Osteoblast (primary cell): ENCODE data around the gene PIK3R3. TPM values are rescaled to one million over a fixed set of nuclear protein-coding genes. Genes with fewer than 3 reads are reported as not detected.

Experiments
- DNase-seq: peaks from one replicate; pipeline ENCODE4 v3.0.0; 2011; ENCODE audit warnings: low spot score, mixed read lengths; ENCODE audit not compliant: insufficient read length; ENCODE audit errors: missing footprints
- H2AFZ ChIP-seq: 2 replicates; pipeline ENCODE4 v1.6.0; 2011; ENCODE audit warnings: mild to moderate bottlenecking, low read length
- H3K27ac ChIP-seq: 2 replicates; pipeline ENCODE4 v1.5.1; 2011; ENCODE audit warnings: mild to moderate bottlenecking, low read depth, low read length, moderate library complexity
- H3K27me3 ChIP-seq: 2 replicates; pipeline ENCODE4 v1.6.0; 2012; ENCODE audit warnings: mild to moderate bottlenecking, control low read depth, inconsistent platforms, low read length, moderate library complexity; ENCODE audit not compliant: insufficient read depth
- H3K36me3 ChIP-seq: 2 replicates; pipeline ENCODE4 v1.5.1; 2011; ENCODE audit warnings: mild to moderate bottlenecking, low read length, control low read depth, moderate library complexity; ENCODE audit not compliant: insufficient read depth
- H3K4me1 ChIP-seq: 2 replicates; pipeline ENCODE4 v1.5.1; 2011; ENCODE audit warnings: mild to moderate bottlenecking, low read length, control low read depth, moderate library complexity; ENCODE audit not compliant: insufficient read depth
- H3K4me2 ChIP-seq: 2 replicates; pipeline ENCODE4 v1.6.0; 2011; ENCODE audit warnings: mild to moderate bottlenecking, low read length; ENCODE audit not compliant: insufficient read depth
- H3K4me3 ChIP-seq: fragments of 200-600 bp; sonication (generic); 3 replicates; pipeline ENCODE4 v1.5.1; 2012; ENCODE audit warnings: mild to moderate bottlenecking, low read length, inconsistent platforms; ENCODE audit not compliant: insufficient read depth
- H3K79me2 ChIP-seq: 2 replicates; pipeline ENCODE4 v1.6.0; 2012; ENCODE audit warnings: mild to moderate bottlenecking, low read length, control low read depth, inconsistent platforms; ENCODE audit not compliant: insufficient read depth
- H3K9me3 ChIP-seq: 2 replicates; pipeline ENCODE4 v1.5.1; 2011; ENCODE audit warnings: low read depth, low read length, control low read depth
- H4K20me1 ChIP-seq: 2 replicates; pipeline ENCODE4 v1.6.0; 2012; ENCODE audit warnings: mild to moderate bottlenecking, low read length, control low read depth; ENCODE audit not compliant: insufficient read depth
- CTCF ChIP-seq: IDR thresholded peaks from 2 replicates; pipeline ENCODE4 v1.5.1; 2011; ENCODE audit warnings: mild to moderate bottlenecking, low read depth, low read length, moderate library complexity; ENCODE audit errors: extremely low read depth
- total RNA-seq: library from RNA; depleted of rRNA; stranded (reverse); fragments of >200 nt; gene quantifications from 2 replicates; pipeline ENCODE4 v1.2.3, GENCODE V29; 2012

The PIK3R3 gene
- total RNA-seq, 1 donor = 4.0 TPM

- TF ChIP-seq CTCF = no peak
- H3K4me3 ChIP-seq = no peak overlapping the region
- H2AFZ ChIP-seq = peak overlapping the region; percentile 3
These were observed 38.9 kb upstream of the PIK3R3 start for GRCh38 chr1:46171351-46171750.

GRCh38 chr1:46169811-46170454 is 37.5 kb upstream of the PIK3R3 start:
- Histone ChIP-seq H3K79me2 (no peaks in the 10 kb centered on the region), H2AFZ (no peak overlapping the region), H3K36me3 (no peaks in the 10 kb centered on the region), H4K20me1 (no peaks in the 10 kb centered on the region), H3K27ac (no peak overlapping the region), H3K4me3 (no peak overlapping the region), H3K4me2 (no peak overlapping the region), H3K4me1 (peaks cover 19% of the 10 kb centered on the region), H3K27me3 (peaks cover 23% of the 10 kb centered on the region), H3K9me3 (no peaks in the 10 kb centered on the region)
- no peak for TF ChIP-seq CTCF
- DNase-seq = no peak

More at GRCh38 chr1:46171351-46171750, 38.9 kb upstream of the PIK3R3 start:
- no peak for DNase-seq
- Histone ChIP-seq H3K36me3 (no peaks in the 10 kb centered on the region), H3K4me1 (peaks cover 19% of the 10 kb centered on the region), H3K79me2 (no peaks in the 10 kb centered on the region), H3K27ac (no peak overlapping the region), H4K20me1 (no peaks in the 10 kb centered on the region), H3K9me3 (no peaks in the 10 kb centered on the region), H3K4me2 (no peak overlapping the region), H3K27me3 (peaks cover 23% of the 10 kb centered on the region)

GRCh38 chr1:46168477-46168876 is 36.0 kb upstream of the PIK3R3 start:
- Histone ChIP-seq H4K20me1 (no peaks in the 10 kb centered on the region), H3K9me3 (no peaks in the 10 kb centered on the region), H2AFZ (no peak overlapping the region), H3K4me3 (no peak overlapping the region), H3K27me3 (peaks cover 23% of the 10 kb centered on the region), H3K27ac (no peak overlapping the region), H3K36me3 (no peaks in the 10 kb centered on the region), H3K4me1 (peaks cover 9% of the 10 kb centered on the region), H3K4me2 (no peak overlapping the region), H3K79me2 (no peaks in the 10 kb centered on the region)
- no peak for TF ChIP-seq CTCF
- DNase-seq = no peak

GRCh38 chr1:46166521-46167462 is 34.4 kb upstream of the PIK3R3 start:
- Histone ChIP-seq H3K4me2 (peak overlapping the region; percentile 80), H3K27me3 (peaks cover 23% of the 10 kb centered on the region), H3K36me3 (no peaks in the 10 kb centered on the region), H3K4me3 (peak overlapping the region; percentile 72), H3K79me2 (no peaks in the 10 kb centered on the region), H3K9me3 (no peaks in the 10 kb centered on the region), H3K4me1 (peaks cover 4% of the 10 kb centered on the region), H2AFZ (peak overlapping the region; percentile 81), H4K20me1 (no peaks in the 10 kb centered on the region), H3K27ac (no peak overlapping the region)
- TF ChIP-seq CTCF = no peak
- DNase-seq = peak; percentile 92
